GM18873 (cell line): ENCODE data around the gene RHOD.

Experiments
- ATAC-seq: cut with Tn5 transposase; IDR thresholded peaks from one replicate; pipeline ENCODE4 v1.9.1; 2021; ENCODE audit warnings: mild to moderate bottlenecking, moderate library complexity, moderate number of reproducible peaks; ENCODE audit not compliant: unreplicated experiment, low FRiP score

Gene RHOD

DNA sequence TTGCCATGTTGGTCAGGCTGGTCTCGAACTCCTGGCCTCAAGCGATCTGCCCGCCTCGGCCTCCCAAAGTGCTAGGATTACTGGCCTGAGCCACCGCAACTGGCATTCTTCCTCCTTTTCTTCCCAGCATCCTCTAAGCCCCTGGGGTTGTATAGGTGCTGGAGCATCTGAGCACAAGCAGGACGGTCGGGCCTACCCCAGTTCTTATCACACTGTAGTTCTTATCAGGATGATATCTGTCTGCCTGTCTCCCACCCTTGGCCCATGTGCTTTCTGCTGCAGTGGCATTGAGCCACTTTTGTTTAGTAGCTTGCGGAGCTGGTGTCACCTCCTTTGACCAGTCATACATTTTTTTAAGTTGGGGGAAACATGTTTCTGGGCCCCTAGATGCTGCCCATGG, 1.9 kb downstream of the RHOD start:
- no peak for ATAC-seq

DNA sequence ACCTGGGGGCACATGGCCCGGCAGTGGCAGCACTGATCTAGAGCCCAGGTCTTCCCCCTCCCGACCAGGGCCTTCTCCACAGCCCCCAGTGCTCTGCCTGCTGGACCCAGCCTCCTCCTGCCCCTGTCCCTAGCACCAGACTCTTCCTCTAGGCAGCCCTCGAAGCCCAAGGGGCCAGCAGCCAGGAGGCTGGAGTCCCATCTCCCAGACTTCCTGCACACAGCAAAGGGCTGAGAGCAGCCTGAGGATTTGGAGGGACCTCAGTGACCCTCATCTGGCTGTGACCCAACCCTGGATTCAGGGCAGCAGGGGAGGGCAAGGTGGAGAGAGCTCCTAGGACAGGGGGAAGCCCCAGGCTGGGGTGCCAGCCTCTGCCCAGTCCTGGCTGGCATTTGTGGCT, 3.0 kb downstream of the RHOD start:
- ATAC-seq: no peak

- ATAC-seq: no peak
These were observed 3.5 kb downstream of the RHOD start for GRCh38 chr11:67060111-67060522.

DNA sequence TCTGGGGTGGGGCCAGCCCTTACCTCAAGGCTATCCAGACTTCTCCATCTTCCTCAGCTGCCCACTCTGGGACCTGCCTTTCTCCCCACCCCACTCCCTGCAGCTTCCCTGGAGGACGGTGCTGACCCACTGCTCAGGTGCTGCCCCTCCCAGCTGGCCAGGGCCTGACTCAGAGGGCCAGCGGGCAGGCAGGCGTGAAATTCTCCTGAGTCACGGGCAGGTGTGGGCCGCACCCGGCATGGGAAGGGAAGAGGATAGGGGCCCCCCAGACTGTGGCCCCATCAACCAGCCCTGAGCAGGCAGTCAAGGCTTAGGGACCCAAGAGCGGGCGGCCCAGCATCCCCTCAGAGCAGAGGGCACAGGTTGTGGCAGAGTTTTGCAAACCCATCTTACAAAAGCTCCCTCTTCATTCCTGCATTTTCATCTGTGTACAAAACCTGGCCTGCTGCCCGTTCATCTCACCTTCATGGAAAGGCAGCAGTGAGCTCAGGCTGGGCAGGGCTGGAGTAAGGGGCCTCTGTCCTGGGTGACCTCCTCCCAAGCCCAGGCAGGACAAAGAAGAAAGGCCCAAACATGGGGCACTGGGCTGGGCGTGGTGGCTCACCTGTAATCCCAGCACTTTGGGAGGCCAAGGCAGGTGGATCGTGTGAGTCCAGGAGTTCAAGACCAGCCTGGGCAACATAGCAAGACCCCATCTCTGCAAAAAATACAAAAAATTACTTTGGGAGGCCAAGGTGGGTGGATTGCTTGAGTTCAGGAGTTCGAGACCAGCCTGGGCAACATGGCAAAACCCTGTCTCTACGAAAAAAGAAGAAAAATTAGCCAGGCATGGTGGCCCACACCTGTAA, 6.1 kb downstream of the RHOD start:
- no peak for ATAC-seq

DNA sequence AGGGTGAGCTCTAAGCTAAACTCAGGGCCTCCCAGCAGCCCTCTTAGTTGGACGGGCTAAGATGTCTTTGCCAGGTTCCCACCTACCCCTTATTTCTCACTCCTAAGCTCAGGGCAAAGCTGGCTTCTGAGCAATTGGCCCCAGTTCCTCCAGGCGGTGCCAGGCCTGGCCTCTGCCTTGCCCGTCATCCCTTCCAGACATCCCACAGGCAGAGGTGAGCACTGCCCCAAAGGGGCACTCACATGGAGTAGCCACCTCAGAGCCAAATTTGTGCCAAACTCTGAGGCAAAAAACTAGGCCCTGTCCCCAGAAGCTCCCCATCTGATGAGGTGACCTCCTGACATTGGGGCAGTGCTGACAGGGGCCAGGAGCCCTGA, 9.7 kb downstream of the RHOD start:
- no peak for ATAC-seq

GRCh38 chr11:67071420-67072284, 15.0 kb downstream of the RHOD start:
- no peak for ATAC-seq

GRCh38 chr11:67072295-67072694, 15.6 kb downstream of the RHOD start:
- ATAC-seq: no peak

DNA sequence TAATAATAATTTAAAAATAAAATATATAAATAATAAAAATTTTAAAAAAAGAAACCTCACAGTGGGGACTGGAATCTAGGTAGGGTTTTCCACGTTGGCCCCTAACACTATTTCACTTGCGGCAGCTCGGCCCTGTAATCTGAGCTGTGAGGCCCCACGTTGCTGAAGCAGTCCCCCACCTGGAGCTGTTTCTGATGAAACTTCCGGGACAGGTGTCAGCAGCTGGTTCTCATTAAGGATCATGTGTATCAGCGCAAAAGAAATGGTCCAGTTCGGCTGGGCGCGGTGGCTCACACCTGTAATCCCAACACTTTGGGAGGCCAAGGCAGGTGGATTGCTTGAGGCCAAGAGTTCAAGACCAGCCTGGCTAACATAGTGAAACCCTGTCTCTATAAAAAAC, 17.3 kb downstream of the RHOD start:
- ATAC-seq: no peak

- ATAC-seq: no peak
These were observed 19.6 kb downstream of the RHOD start for GRCh38 chr11:67076202-67076601.

GRCh38 chr11:67079065-67079705, 22.5 kb downstream of the RHOD start:
- ATAC-seq: no peak

- ATAC-seq: no peak
These were observed 25.6 kb downstream of the RHOD start for GRCh38 chr11:67082071-67082791.

GRCh38 chr11:67083786-67084366, 27.2 kb downstream of the RHOD start:
- ATAC-seq: no peak

- no peak for ATAC-seq
These were observed 29.0 kb downstream of the RHOD start for GRCh38 chr11:67085617-67086016.

GRCh38 chr11:67090717-67091116, 34.1 kb downstream of the RHOD start:
- no peak for ATAC-seq

DNA sequence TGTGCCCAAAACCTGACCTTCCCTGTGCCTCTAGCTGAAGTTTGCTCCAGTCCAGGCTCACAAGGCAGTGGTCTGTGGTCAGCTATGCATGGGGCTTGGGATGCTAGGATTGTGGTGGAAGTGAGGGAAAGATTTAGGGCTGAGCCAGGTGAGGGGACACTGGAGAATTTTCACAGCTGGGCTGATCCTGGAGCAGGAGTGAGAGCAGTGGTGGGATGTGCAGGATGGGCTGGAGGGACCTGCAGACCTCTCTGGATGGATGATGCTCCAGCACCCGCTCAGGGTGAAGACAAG, 38.5 kb downstream of the RHOD start:
- ATAC-seq: no peak

- no peak for ATAC-seq
These were observed 42.3 kb downstream of the RHOD start for GRCh38 chr11:67098799-67099429.

GRCh38 chr11:67099831-67100324, 43.2 kb downstream of the RHOD start:
- ATAC-seq: no peak

- ATAC-seq: no peak
These were observed 46.0 kb downstream of the RHOD start for GRCh38 chr11:67102664-67103063.

DNA sequence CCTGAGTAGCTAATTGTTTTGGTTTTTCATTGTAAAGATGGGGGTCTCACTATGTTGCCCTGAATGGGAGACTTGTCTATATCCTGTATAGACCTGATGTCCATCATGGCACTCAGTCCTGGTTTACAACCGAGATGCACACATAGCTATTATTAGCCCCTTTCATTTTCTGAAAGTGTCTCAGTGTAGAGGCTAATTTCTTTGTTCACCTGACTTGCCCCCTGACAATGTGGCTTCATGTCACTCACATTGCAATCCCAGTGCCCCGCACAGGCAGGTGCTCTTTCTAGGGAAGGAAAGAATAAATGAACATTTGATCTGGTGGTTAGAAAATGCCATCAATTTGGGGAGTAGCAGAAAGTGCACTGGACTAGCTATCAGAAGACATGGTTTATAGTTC, 49.3 kb downstream of the RHOD start:
- ATAC-seq: no peak

GRCh38 chr11:67111261-67111660, 54.6 kb downstream of the RHOD start:
- ATAC-seq: no peak
